Measurements from ENCODE around the gene PRDM16. TPM values are rescaled to one million over a fixed set of nuclear protein-coding genes. Genes with fewer than 3 reads are reported as not detected.

The PRDM16 gene
- polyA plus RNA-seq, 1 of the 3 experiments (the other 2 are of a cell fraction): not detected

- POLR2A ChIA-PET: no interaction called here
- Histone ChIP-seq H3K9ac (no peak overlapping the region), H3K36me3 (replicated peaks in 1 of 2; ENCODE audit: control insufficient read depth in 1 of 2, insufficient read depth in 2 of 2, low read length in 1 of 2) (no peaks in the 10 kb centered on the region), H3F3A (replicated peaks; ENCODE audit: insufficient read depth) (no peaks in the 10 kb centered on the region), H3K27me3 (ENCODE audit: insufficient read depth) (no peaks in the 10 kb centered on the region), H3K79me2 (ENCODE audit: insufficient read depth) (no peaks in the 10 kb centered on the region), H3K9me2 (no peaks in the 10 kb centered on the region), H3K4me2 (no peak overlapping the region), H3K9me3 (no peaks in the 10 kb centered on the region), H2AFZ (ENCODE audit: low read depth) (no peak overlapping the region), H4K20me1 (ENCODE audit: insufficient read depth) (no peaks in the 10 kb centered on the region), H3K4me3 (ENCODE audit: low read depth in 2 of 2, low read length in 1 of 2) (no peak overlapping the region), H3K4me1 (ENCODE audit: control insufficient read depth in 1 of 2, insufficient read depth in 2 of 2, low read depth in 1 of 2, low read length in 1 of 2) (no peaks in the 10 kb centered on the region), H3K27ac (ENCODE audit: low read depth in 2 of 2, low read length in 1 of 2) (no peak overlapping the region)
- WGBS (ENCODE audit: low lambda C conversion rate): 70% methylated on average over 33 of the region's 36 CpGs
- DNase-seq: no peak
- TF ChIP-seq TEAD4 (IDR thresholded peaks at IDR 0.05; ENCODE audit: borderline replicate concordance, insufficient read depth) (no peak), FOXJ3 (CRISPR knock-in tag; IDR thresholded peaks at IDR 0.05) (no peak), GABPA (IDR thresholded peaks at IDR 0.05; ENCODE audit: low read depth) (no peak), USF2 (IDR thresholded peaks at IDR 0.05; ENCODE audit: borderline replicate concordance, low read depth, low read length) (no peak), MXI1 (IDR thresholded peaks at IDR 0.05; ENCODE audit: low read depth, low read length) (no peak), FOSL2 (IDR thresholded peaks at IDR 0.05; ENCODE audit: borderline replicate concordance, low read depth) (no peak), JUND (IDR thresholded peaks at IDR 0.05) (no peak), CTCF (IDR thresholded peaks at IDR 0.05) (no peak), POLR2AphosphoS5 (IDR thresholded peaks at IDR 0.05; ENCODE audit: low read depth, low read length) (no peak), CHD2 (IDR thresholded peaks at IDR 0.05; ENCODE audit: low read length, partially characterized antibody) (no peak), ELF1 (IDR thresholded peaks at IDR 0.05) (no peak), ZBTB33 (IDR thresholded peaks at IDR 0.05; ENCODE audit: borderline replicate concordance, low read depth) (no peak), MEF2A (IDR thresholded peaks at IDR 0.05; ENCODE audit: borderline replicate concordance, low read depth) (no peak), TCF12 (IDR thresholded peaks at IDR 0.05) (no peak)
- TF ChIP-seq, protein P1, sequence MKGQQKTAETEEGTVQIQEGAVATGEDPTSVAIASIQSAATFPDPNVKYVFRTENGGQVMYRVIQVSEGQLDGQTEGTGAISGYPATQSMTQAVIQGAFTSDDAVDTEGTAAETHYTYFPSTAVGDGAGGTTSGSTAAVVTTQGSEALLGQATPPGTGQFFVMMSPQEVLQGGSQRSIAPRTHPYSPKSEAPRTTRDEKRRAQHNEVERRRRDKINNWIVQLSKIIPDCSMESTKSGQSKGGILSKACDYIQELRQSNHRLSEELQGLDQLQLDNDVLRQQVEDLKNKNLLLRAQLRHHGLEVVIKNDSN (IDR thresholded peaks at IDR 0.05; ENCODE audit: borderline replicate concordance, low read depth): no peak
- TF ChIP-seq, protein P2, sequence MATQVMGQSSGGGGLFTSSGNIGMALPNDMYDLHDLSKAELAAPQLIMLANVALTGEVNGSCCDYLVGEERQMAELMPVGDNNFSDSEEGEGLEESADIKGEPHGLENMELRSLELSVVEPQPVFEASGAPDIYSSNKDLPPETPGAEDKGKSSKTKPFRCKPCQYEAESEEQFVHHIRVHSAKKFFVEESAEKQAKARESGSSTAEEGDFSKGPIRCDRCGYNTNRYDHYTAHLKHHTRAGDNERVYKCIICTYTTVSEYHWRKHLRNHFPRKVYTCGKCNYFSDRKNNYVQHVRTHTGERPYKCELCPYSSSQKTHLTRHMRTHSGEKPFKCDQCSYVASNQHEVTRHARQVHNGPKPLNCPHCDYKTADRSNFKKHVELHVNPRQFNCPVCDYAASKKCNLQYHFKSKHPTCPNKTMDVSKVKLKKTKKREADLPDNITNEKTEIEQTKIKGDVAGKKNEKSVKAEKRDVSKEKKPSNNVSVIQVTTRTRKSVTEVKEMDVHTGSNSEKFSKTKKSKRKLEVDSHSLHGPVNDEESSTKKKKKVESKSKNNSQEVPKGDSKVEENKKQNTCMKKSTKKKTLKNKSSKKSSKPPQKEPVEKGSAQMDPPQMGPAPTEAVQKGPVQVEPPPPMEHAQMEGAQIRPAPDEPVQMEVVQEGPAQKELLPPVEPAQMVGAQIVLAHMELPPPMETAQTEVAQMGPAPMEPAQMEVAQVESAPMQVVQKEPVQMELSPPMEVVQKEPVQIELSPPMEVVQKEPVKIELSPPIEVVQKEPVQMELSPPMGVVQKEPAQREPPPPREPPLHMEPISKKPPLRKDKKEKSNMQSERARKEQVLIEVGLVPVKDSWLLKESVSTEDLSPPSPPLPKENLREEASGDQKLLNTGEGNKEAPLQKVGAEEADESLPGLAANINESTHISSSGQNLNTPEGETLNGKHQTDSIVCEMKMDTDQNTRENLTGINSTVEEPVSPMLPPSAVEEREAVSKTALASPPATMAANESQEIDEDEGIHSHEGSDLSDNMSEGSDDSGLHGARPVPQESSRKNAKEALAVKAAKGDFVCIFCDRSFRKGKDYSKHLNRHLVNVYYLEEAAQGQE (IDR thresholded peaks at IDR 0.05; ENCODE audit: low read depth, low read length): no peak
- TF ChIP-seq, protein P3, sequence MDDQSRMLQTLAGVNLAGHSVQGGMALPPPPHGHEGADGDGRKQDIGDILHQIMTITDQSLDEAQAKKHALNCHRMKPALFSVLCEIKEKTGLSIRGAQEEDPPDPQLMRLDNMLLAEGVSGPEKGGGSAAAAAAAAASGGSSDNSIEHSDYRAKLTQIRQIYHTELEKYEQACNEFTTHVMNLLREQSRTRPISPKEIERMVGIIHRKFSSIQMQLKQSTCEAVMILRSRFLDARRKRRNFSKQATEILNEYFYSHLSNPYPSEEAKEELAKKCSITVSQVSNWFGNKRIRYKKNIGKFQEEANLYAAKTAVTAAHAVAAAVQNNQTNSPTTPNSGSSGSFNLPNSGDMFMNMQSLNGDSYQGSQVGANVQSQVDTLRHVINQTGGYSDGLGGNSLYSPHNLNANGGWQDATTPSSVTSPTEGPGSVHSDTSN (IDR thresholded peaks at IDR 0.05): no peak
- CTCF ChIA-PET: no interaction called here
Measured at GRCh38 chr1:3111348-3112021, 42.5 kb downstream of the PRDM16 start.

All from SK-N-SH (cell line).